ENCODE results near the gene PODXL2.
A peak's percentile ranks its signal among the peaks of the same experiment; 100 is the strongest.

PODXL2 gene

DNA sequence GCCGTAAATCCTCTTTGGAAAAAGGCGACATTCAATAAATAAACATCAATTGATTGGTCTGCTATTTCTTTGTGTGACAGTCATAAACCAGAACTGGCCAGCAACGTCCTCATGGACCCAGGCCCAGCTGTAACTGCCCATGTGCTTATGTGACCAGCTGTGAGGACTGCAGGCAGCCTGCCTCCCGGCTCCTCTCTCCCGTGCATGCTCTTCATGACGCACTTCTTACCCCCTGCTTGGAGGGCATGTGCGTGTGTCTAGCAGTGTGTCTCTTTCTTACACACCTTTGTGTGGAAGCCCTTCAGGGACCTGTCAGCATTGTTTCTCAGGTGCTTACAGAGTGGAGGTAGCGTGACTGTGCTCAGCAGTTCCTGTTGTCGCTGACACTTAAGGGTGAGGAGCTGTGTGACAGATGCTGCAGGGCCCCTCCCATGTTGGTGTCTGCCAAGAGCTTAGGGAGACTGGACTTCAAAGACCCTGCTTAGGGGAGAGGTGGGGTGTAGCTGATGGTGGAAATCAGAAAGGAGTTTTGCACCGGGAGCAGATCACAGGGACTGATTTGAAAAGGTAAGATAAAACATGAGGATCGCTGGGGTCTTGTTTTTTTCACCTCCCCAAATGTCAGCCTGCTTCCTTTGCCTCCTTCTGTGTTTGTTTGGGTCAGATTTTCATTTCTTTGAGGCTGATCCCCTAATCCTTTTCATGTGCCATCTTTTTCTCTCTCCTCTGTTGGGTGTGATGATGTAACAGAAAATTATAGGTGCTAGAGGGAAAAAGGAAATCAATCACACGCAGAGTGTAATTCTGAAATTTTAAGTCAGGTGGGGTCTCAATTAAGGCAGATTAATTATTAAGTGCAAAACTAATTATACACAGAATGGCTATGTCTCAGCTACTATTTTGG is 2.1 kb downstream of the PODXL2 start:
- no peak for DNase-seq
- Mint-ChIP-seq H3K27me3 (ENCODE audit: low read depth, poor library complexity) (peaks cover 48% of the 10 kb centered on the region), H3K4me3 (peak overlapping the region; percentile 47), H3K36me3 (ENCODE audit: low read depth) (no peaks in the 10 kb centered on the region), H3K27ac (no peak overlapping the region), H3K4me1 (peaks cover 25% of the 10 kb centered on the region), H3K9me3 (peaks cover 4% of the 10 kb centered on the region)
- TF ChIP-seq, protein P1, sequence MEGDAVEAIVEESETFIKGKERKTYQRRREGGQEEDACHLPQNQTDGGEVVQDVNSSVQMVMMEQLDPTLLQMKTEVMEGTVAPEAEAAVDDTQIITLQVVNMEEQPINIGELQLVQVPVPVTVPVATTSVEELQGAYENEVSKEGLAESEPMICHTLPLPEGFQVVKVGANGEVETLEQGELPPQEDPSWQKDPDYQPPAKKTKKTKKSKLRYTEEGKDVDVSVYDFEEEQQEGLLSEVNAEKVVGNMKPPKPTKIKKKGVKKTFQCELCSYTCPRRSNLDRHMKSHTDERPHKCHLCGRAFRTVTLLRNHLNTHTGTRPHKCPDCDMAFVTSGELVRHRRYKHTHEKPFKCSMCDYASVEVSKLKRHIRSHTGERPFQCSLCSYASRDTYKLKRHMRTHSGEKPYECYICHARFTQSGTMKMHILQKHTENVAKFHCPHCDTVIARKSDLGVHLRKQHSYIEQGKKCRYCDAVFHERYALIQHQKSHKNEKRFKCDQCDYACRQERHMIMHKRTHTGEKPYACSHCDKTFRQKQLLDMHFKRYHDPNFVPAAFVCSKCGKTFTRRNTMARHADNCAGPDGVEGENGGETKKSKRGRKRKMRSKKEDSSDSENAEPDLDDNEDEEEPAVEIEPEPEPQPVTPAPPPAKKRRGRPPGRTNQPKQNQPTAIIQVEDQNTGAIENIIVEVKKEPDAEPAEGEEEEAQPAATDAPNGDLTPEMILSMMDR (IDR thresholded peaks at IDR 0.05) = no peak

DNA sequence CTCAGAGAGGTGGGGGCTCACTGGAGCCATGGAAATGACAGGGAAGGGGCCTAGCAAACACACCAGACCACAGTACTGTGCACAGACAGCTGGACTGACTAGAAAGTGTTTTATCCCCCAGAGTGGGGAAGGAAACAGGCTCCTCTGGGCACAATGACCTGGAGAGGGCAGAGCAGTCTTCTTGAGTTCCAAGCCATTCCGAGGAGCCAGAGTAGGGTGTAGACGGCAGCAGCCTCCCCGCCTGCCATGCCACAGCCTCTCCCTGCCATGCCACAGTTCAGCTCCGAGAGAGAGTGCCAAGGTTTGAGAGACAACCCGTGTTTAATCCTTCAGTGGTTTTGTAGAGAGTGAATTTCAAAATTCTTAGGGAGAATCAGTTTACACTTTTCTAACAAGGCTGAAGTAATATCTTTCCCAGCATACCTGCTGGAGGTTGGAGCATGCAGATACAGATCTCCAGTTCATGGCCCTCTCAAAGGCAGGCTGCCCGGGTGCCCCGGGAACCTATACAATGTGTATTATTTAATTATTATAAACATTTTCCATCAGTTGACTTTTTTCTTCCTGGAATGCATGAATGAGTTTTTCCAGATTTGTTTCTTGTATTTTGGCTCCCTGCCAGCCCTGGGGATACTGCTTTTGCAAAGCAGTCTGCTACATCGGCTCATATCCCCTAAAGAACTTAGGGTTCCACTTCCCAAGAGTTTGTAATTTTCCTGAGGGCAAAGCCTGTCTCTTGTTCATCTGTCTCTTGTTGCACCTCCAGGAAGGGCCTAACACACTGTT is 3.2 kb downstream of the PODXL2 start:
- H3K36me3 Mint-ChIP-seq (ENCODE audit: low read depth) = no peaks in the 10 kb centered on the region
- no peak for DNase-seq
- no peak overlapping the region for H3K27ac Mint-ChIP-seq
- H3K27me3 Mint-ChIP-seq (ENCODE audit: low read depth, poor library complexity) = peaks cover 37% of the 10 kb centered on the region
- peaks cover 25% of the 10 kb centered on the region for H3K4me1 Mint-ChIP-seq
- no peak overlapping the region for H3K4me3 Mint-ChIP-seq
- H3K9me3 Mint-ChIP-seq = peaks cover 4% of the 10 kb centered on the region
- TF ChIP-seq, protein P1 (IDR thresholded peaks at IDR 0.05) = no peak

DNA sequence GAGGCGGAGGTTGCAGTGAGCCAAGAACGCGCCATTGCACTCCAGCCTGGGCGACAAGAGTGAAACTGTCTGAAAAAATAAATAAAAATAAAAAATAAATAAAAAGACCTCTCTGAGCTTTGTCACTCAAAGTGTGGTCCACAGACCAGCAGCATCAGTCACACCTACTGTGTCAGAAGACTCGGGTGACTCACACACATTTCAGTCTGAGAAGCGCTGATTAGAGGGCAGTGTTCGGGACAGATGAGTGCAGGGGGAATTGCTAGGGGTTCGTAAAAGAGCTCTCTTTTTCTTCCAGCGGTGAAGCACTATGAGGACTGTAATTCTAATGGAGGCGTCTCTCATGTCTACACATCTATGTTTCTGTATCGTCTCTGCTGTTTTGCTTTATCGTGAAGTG is 5.7 kb downstream of the PODXL2 start:
- no peak for DNase-seq
- TF ChIP-seq, protein P1 (IDR thresholded peaks at IDR 0.05) = no peak
- peaks cover 18% of the 10 kb centered on the region for H3K27me3 Mint-ChIP-seq (ENCODE audit: low read depth, poor library complexity)
- H3K4me1 Mint-ChIP-seq = peaks cover 41% of the 10 kb centered on the region
- H3K9me3 Mint-ChIP-seq = no peaks in the 10 kb centered on the region
- H3K36me3 Mint-ChIP-seq (ENCODE audit: low read depth) = no peaks in the 10 kb centered on the region
- no peak overlapping the region for H3K27ac Mint-ChIP-seq
- H3K4me3 Mint-ChIP-seq = no peak overlapping the region

DNA sequence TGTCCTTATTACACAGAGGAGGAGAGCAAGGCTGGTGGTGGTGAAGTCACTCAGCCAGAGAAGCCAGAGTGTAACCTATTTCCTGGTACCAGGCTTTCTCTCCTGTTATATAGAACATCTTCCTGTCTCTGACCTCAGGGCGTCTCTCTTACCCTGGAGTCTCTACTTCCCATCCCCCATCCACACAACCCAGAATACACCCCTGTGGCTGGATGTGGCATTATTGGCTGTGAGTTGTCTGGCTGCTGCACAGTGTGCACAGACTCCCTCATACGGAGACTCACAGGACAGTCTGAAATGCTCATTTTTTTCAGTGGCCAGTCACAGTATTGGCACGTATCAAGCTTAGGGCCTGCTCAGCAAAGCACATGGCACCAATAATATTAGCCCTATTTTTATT is 8.6 kb downstream of the PODXL2 start:
- TF ChIP-seq, protein P1 (IDR thresholded peaks at IDR 0.05) = no peak
- no peaks in the 10 kb centered on the region for H3K9me3 Mint-ChIP-seq
- no peak overlapping the region for H3K4me3 Mint-ChIP-seq
- H3K27ac Mint-ChIP-seq = no peak overlapping the region
- peaks cover 28% of the 10 kb centered on the region for H3K4me1 Mint-ChIP-seq
- DNase-seq = no peak
- H3K36me3 Mint-ChIP-seq (ENCODE audit: low read depth) = peaks cover 4% of the 10 kb centered on the region
- peaks cover 4% of the 10 kb centered on the region for H3K27me3 Mint-ChIP-seq (ENCODE audit: low read depth, poor library complexity)

DNA sequence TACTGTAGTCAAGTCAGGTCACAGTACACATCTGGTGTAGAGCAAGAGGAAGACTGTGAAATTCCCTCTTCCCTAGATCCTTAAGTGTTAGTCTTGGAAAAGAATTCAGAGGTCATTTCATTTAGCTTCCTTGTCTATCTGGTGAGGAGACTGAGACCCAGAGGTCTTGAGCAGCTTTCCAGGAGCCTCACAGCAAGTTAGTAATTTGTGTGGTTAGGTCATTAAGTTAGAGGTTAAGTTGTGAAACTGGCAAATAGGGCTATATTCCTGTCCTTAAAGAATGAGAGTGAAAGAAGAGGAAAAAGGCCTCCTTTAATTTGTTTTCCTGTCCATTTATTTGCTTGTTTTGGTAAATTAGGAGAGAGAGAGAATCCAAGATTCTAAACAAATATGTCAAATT is 9.0 kb downstream of the PODXL2 start:
- Mint-ChIP-seq H3K36me3 (ENCODE audit: low read depth) (peaks cover 4% of the 10 kb centered on the region), H3K4me1 (peaks cover 28% of the 10 kb centered on the region), H3K4me3 (no peak overlapping the region), H3K9me3 (no peaks in the 10 kb centered on the region), H3K27ac (no peak overlapping the region), H3K27me3 (ENCODE audit: low read depth, poor library complexity) (peaks cover 4% of the 10 kb centered on the region)
- TF ChIP-seq, protein P1 (IDR thresholded peaks at IDR 0.05) = no peak
- DNase-seq = no peak
